ENCODE data around the gene KTN1.

The KTN1 gene

GRCh38 chr14:55572578-55572977, 7.4 kb upstream of the KTN1 start:
- peak; percentile 96 for DNase-seq

GRCh38 chr14:55574988-55575387, 5.0 kb upstream of the KTN1 start:
- no peak for DNase-seq

GRCh38 chr14:55577229-55577628, 2.8 kb upstream of the KTN1 start:
- DNase-seq = no peak

GRCh38 chr14:55578511-55578910, 1.5 kb upstream of the KTN1 start:
- DNase-seq = no peak

- no peak for DNase-seq
Measured at GRCh38 chr14:55580470-55581341, 699 bp downstream of the KTN1 start.

- DNase-seq = no peak
Measured at GRCh38 chr14:55581342-55581771, 1.4 kb downstream of the KTN1 start.

- DNase-seq = no peak
Measured at GRCh38 chr14:55582746-55583145, 2.7 kb downstream of the KTN1 start.

GRCh38 chr14:55583942-55584468, 4.0 kb downstream of the KTN1 start:
- no peak for DNase-seq

GRCh38 chr14:55585854-55586253, 5.8 kb downstream of the KTN1 start:
- DNase-seq = no peak

GRCh38 chr14:55586411-55586810, 6.4 kb downstream of the KTN1 start:
- DNase-seq = no peak

GRCh38 chr14:55587847-55588246, 7.8 kb downstream of the KTN1 start:
- no peak for DNase-seq

- no peak for DNase-seq
Measured at GRCh38 chr14:55588259-55588699, 8.3 kb downstream of the KTN1 start.

- no peak for DNase-seq
Measured at GRCh38 chr14:55589171-55589570, 9.2 kb downstream of the KTN1 start.

- no peak for DNase-seq
Measured at GRCh38 chr14:55592436-55592835, 12.4 kb downstream of the KTN1 start.

GRCh38 chr14:55593698-55594097, 13.7 kb downstream of the KTN1 start:
- DNase-seq = no peak

GRCh38 chr14:55599250-55599879, 19.4 kb downstream of the KTN1 start:
- peak; percentile 53 for DNase-seq

GRCh38 chr14:55600784-55601561, 21.0 kb downstream of the KTN1 start:
- no peak for DNase-seq

GRCh38 chr14:55603401-55603953, 23.5 kb downstream of the KTN1 start:
- no peak for DNase-seq

GRCh38 chr14:55604488-55604887, 24.5 kb downstream of the KTN1 start:
- no peak for DNase-seq

GRCh38 chr14:55604900-55605418, 25.0 kb downstream of the KTN1 start:
- DNase-seq = no peak

GRCh38 chr14:55605793-55606192, 25.8 kb downstream of the KTN1 start:
- DNase-seq = no peak

- no peak for DNase-seq
Measured at GRCh38 chr14:55607386-55607785, 27.4 kb downstream of the KTN1 start.

GRCh38 chr14:55609681-55610080, 29.7 kb downstream of the KTN1 start:
- DNase-seq = no peak

All from NCI-H748 treated with DMSO at 0.1 percent for 48 hours (cell line).